Measurements from ENCODE around the gene GRM5.
"Not testable (repeated sequence)": the region's sequence is repeated elsewhere in the genome, so short reads cannot be mapped to it uniquely, and the experiment has no call there.

The GRM5 gene

DNA sequence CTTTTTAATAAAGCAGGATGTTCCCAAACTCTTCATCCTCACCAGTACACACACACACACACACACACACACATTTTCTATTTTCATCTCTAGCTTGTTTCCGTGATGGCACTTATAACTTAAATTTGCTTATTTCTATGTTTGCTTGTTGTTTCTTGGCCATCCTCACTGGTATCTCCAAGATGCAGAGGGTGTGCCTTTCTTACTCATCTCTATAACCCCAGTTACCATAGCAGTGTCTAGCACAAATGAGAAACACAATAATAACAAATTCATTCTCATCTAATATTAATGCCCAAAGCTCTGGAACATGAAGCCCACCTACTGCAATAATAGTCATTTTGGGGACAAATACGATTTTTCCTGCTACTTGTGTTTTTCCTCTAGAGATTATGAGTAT lies 156.3 kb downstream of the GRM5 start:
- DNase-seq (ENCODE audit: low spot score): no peak

DNA sequence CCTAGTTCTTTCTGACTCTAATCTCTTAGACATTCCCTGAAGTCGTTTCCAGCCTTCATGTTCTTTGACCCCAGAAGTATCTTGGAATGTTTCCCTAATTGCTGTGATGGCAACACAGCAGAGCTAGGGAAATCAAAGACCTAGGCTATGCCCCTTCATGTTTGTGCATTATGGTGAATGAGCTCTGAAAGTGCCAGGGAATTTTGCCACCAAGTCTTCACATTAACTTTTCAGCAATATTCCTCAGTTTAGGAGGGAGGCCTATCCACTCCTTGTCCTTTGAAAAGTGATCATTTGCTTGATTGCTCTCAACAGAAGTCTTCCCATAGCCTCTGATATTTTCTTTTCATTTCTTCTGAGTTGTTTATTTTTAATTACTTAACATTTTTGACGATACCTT lies 164.3 kb downstream of the GRM5 start:
- in situ Hi-C loops (cut with MboI; ENCODE audit: low pct_unique_long_range_greater_than_20kb, low sequenced_read_pairs, unreplicated experiment); DNase-seq (ENCODE audit: low spot score): not testable (repeated sequence)

More for the DNA sequence above, 156.3 kb downstream of the GRM5 start:
- in situ Hi-C loops (cut with MboI; ENCODE audit: low pct_unique_long_range_greater_than_20kb, low sequenced_read_pairs, unreplicated experiment): no loop called here
- TF ChIP-seq, protein P1, sequence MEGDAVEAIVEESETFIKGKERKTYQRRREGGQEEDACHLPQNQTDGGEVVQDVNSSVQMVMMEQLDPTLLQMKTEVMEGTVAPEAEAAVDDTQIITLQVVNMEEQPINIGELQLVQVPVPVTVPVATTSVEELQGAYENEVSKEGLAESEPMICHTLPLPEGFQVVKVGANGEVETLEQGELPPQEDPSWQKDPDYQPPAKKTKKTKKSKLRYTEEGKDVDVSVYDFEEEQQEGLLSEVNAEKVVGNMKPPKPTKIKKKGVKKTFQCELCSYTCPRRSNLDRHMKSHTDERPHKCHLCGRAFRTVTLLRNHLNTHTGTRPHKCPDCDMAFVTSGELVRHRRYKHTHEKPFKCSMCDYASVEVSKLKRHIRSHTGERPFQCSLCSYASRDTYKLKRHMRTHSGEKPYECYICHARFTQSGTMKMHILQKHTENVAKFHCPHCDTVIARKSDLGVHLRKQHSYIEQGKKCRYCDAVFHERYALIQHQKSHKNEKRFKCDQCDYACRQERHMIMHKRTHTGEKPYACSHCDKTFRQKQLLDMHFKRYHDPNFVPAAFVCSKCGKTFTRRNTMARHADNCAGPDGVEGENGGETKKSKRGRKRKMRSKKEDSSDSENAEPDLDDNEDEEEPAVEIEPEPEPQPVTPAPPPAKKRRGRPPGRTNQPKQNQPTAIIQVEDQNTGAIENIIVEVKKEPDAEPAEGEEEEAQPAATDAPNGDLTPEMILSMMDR (IDR thresholded peaks at IDR 0.05; ENCODE audit: extremely low read depth, insufficient read depth, missing control alignments): no peak

DNA sequence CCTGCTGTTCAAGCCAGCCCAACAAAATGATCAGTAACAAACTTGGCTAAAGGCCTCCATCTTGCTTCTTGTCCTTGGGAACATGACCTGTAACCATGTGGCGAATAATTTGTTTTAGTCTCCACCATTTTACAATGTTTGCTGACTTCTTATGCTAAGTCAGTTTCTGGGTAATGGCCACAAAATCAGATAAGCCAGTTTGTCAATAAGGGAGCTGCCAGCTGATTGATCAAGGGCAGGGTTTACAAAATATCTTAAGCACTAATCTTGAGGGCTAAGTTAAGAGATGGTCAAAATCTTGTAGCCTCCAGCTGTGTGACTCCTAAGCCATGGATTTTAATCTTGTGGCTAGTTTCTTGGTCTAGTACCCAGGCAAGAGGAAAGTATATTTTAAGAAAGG lies 176.9 kb downstream of the GRM5 start:
- in situ Hi-C loops (cut with MboI; ENCODE audit: low pct_unique_long_range_greater_than_20kb, low sequenced_read_pairs, unreplicated experiment); DNase-seq (ENCODE audit: low spot score): not testable (repeated sequence)

DNA sequence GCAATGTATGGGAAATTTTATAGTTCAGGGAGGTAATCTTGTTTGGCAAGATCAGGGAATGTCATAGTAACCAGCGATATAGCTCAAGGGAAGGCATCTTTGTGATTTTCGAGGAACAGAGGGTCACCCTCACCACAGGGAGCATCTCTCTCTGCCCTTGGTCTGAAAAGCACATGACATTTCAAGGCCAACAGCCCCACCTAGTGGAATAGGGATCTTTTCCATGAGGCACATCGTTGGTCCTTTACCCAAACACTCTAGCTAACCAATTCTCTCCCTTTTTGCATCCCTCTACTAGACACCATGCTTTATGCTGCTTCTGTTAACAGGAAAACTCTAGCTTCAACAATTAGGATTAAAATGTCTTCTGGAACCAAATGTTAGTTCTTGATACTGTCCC lies 179.0 kb downstream of the GRM5 start:
- TF ChIP-seq, protein P1 (IDR thresholded peaks at IDR 0.05; ENCODE audit: extremely low read depth, insufficient read depth, missing control alignments): peak; percentile 64
- peak; percentile 2 for DNase-seq (ENCODE audit: low spot score)
- in situ Hi-C loops (cut with MboI; ENCODE audit: low pct_unique_long_range_greater_than_20kb, low sequenced_read_pairs, unreplicated experiment): no loop called here

DNA sequence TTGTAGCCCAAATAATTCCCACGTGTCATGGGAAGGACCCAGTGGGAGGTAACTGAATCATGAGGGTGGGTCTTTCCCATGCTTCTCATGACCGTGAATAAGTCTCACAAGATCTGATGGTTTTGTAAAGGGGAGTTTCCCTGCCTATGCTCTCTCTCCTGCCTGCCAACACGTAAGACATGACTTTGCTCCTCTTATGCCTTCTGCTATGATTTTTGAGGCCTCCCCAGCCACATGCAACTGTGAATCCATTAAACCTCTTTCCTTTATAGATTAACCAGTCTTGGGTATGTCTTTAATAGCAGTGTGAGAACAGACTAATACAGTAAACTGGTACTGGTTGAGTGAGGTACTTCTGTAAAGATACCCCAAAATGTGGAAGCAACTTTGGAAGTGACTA lies 183.0 kb downstream of the GRM5 start:
- DNase-seq (ENCODE audit: low spot score); in situ Hi-C loops (cut with MboI; ENCODE audit: low pct_unique_long_range_greater_than_20kb, low sequenced_read_pairs, unreplicated experiment): not testable (repeated sequence)

DNA sequence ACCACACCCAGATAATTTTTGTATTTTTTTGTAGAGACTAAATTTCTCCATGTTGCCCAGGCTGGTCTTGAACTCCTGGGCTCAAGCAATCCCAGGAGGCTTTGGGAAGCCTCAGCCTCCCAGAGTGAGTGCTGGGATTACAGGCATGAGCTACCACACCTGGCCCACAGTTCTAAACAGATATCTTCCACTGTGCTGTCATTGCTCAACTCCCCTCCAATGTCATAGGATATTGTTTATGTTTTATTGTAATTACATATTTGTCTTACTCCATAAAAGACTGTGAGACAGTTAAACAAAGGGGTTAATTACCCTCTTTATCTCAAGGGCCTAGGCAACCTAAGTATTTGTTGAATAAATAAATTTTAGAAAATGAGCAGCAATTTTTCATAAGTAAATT lies 204.2 kb downstream of the GRM5 start:
- TF ChIP-seq, protein P1 (IDR thresholded peaks at IDR 0.05; ENCODE audit: extremely low read depth, insufficient read depth, missing control alignments): no peak
- in situ Hi-C loops (cut with MboI; ENCODE audit: low pct_unique_long_range_greater_than_20kb, low sequenced_read_pairs, unreplicated experiment): no loop called here
- no peak for DNase-seq (ENCODE audit: low spot score)

DNA sequence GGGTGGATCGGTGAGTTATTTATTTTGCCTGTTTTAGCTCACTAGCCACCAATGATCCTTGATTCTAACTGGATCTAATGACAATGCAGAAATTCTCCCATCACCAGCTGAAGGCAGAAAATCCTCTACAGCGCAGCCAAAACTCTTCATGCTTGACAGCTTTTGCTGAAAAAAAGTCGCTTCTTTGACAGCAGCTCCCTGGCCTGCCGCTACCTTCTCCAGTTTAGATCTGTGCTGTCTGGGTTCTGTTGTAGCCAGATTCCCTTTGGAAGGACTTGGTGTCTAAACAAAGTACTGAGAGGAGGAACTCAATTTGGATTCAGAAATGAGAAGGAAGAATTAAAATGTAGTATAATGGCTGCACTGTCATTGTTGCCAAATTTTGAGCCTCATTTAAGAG lies 205.4 kb downstream of the GRM5 start:
- DNase-seq (ENCODE audit: low spot score); in situ Hi-C loops (cut with MboI; ENCODE audit: low pct_unique_long_range_greater_than_20kb, low sequenced_read_pairs, unreplicated experiment): not testable (repeated sequence)

DNA sequence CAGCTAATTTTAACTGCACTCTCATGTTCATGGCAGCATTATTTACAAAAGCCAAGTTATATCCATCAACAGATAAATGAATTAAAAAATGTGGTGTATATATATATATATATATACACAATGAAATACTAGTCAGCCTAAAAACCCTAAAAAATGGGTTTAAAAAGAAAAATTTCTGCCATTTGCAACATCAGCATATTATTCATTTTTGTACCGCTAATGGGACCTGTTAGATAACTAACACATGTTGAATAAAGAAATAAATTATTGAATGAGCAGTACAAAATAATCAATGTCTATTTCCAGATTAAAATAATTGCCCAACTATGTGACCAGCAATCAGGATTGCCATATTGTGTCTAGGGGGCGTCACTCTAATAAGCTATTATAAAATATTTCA lies 211.8 kb downstream of the GRM5 start:
- in situ Hi-C loops (cut with MboI; ENCODE audit: low pct_unique_long_range_greater_than_20kb, low sequenced_read_pairs, unreplicated experiment); DNase-seq (ENCODE audit: low spot score): not testable (repeated sequence)

DNA sequence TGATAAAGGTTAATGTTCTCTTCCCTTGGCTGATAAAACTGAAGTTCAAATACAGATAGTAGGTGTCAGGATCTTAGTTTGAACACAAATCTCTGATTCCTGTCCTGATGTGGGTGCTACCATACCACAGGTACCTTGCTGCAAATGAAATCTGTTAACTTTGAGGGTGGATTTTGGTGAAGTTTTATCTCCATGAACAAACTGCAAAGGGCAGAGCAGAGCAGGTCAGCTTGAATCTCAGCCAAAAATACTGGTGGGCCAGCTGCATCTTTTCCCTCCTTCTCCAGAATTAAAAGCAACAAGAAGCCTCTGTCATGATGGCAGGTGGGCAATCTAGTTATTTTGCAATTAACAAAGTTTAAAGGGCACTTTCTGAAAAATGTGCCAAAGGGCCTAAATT lies 214.2 kb downstream of the GRM5 start:
- in situ Hi-C loops (cut with MboI; ENCODE audit: low pct_unique_long_range_greater_than_20kb, low sequenced_read_pairs, unreplicated experiment); DNase-seq (ENCODE audit: low spot score): not testable (repeated sequence)

DNA sequence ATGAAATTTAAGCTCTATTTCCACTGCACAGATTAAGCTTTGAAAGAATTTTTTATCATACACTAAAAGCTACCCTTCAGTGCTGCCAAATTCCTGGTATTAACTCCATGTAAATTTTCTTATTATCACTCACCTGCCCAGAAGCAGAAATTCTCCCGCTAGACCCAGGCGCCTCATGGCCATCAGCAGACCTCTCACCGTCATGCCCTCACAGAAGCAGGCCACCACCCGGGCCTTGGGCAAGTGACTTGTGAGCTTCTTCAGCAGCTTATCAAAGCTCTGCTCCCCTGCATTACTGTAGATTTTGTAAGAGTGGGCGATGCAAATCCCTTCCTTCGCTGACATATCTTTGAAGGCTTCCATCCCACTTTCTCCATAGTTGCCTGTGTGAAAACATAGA lies 216.0 kb downstream of the GRM5 start:
- in situ Hi-C loops (cut with MboI; ENCODE audit: low pct_unique_long_range_greater_than_20kb, low sequenced_read_pairs, unreplicated experiment); DNase-seq (ENCODE audit: low spot score): not testable (repeated sequence)

DNA sequence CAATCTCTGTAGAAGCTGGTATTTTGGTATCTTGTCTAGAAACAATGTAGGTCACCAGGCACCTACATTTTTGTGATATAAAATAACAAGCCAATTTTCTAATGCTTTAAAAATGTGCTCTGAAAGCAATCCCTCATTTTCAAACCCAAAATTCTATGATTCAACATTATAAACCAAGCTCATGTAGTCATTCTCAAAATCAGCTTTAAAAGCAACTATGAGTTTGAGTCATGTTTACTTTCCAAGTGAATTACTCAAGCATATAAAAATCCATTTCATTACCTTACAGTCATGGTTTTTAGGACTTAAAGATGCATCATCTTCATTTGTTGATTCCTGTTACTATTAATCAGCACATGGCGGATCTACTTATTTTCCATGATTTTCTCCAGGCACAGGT lies 216.4 kb downstream of the GRM5 start:
- TF ChIP-seq, protein P1 (IDR thresholded peaks at IDR 0.05; ENCODE audit: extremely low read depth, insufficient read depth, missing control alignments): no peak
- DNase-seq (ENCODE audit: low spot score): no peak
- in situ Hi-C loops (cut with MboI; ENCODE audit: low pct_unique_long_range_greater_than_20kb, low sequenced_read_pairs, unreplicated experiment): no loop called here

DNA sequence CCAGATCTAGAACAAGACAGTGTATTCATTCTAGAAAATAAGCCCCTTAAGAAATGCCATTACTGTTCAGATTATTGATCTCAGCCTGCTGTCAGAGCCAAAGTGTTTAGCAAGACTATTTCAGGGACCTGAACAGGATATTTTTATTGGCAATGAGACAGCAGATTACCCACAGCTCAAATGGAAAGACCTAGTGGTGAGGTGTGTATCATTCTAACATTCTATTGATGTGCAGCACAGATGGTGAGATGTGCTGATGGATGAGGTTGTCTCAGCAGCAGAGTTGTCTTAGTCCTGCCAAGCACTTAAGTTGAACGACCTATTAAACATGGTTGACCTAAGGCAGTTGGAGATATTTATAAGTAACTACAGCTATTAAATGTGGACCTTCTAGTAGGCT lies 219.5 kb downstream of the GRM5 start:
- in situ Hi-C loops (cut with MboI; ENCODE audit: low pct_unique_long_range_greater_than_20kb, low sequenced_read_pairs, unreplicated experiment): not testable (repeated sequence)

DNA sequence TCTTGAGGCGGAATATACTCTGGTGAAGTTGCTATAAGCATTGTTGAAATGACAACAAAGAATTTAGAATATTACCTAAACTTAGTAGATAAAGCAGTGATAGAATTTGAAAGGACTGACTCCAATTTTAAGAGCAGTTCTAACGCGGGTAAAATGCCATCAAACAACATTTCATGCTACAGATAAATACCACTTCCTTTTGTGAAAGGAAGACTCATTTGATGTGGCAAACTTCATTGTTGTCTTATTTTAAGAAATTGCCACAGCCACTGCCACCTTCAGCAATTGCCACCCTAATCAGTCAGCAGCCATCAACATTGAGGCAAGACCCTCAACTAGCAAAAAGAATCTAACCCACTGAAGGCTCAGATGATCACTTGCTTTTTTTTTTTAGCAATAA lies 220.8 kb downstream of the GRM5 start:
- DNase-seq (ENCODE audit: low spot score); in situ Hi-C loops (cut with MboI; ENCODE audit: low pct_unique_long_range_greater_than_20kb, low sequenced_read_pairs, unreplicated experiment): not testable (repeated sequence)

More for the DNA sequence above, 219.5 kb downstream of the GRM5 start:
- not testable (repeated sequence) for DNase-seq (ENCODE audit: low spot score)

DNA sequence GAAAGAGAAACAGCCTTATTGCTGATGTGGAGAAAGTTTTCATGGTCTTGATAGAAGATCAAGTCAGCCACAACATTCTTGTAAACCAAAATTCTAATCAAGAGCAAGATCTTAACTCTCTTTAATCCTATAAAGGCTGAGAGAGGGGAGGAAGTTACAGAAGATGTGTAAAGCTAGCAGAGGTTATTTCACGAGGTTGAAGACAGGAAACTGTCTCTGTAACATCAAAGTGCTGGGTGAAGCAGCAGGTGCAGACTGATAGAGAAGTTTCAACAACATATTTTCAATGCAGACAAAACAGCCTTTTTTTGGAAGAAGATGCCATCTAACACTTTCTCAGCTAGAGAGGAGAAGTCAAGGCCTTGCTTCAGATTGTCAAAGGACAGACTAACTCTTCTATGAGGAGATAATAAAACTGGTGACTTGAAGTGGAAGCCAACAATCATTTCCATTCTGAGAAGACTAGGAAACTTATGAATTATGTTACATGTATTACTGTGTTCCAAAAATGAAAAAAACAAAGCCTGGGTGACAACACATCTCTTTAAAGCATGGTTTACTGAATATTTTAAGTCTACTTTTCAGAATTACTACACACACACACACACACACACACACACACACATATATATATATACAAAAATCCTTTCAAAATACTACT lies 221.9 kb downstream of the GRM5 start:
- in situ Hi-C loops (cut with MboI; ENCODE audit: low pct_unique_long_range_greater_than_20kb, low sequenced_read_pairs, unreplicated experiment): not testable (repeated sequence)

More for the DNA sequence above, 221.9 kb downstream of the GRM5 start:
- DNase-seq (ENCODE audit: low spot score): not testable (repeated sequence)

All from GM13977 (cell line).